GM21528 (cell line): ENCODE measurements around the gene PBX3.

Experiments used
- ATAC-seq: cut with Tn5 transposase; IDR thresholded peaks from one replicate; pipeline ENCODE4 v1.9.1; 2021; ENCODE audit warnings: mild to moderate bottlenecking, moderate library complexity; ENCODE audit not compliant: unreplicated experiment, low FRiP score

The PBX3 gene

DNA sequence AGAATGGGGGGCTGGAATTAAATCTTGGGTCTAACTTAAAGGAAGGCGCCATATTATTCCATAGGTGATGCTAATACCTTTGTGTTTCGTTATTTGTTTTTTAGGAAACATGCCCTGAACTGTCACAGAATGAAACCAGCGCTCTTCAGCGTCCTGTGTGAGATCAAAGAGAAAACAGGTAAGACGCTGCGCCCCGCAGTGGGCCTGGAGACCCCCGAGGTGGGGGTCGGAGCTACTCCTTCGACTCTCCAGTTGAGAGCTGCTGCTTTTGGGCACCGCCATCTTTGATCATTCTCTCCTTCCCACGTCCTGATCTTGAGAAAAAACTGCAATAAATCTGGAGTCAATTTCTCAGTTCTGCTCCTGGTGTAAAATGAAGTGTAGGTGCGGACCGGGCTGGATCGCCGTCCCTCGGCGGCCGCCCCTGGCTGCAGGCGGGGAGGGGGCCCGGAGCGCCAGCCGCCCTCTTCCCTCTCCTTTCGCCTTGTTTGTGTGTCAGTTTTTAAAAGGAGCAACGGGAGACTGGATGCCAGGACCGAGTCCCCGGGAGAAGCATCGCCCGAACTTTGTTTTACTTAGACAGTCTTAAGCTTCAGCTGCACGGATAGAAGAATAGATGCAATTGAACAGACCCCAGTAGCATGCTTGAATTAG is 1.4 kb downstream of the PBX3 start:
- ATAC-seq = no peak

- no peak for ATAC-seq
Measured at GRCh38 chr9:125749287-125749935, 2.2 kb downstream of the PBX3 start.

- ATAC-seq = no peak
Measured at GRCh38 chr9:125749951-125750626, 2.9 kb downstream of the PBX3 start.

- no peak for ATAC-seq
Measured at GRCh38 chr9:125750627-125751011, 3.4 kb downstream of the PBX3 start.

DNA sequence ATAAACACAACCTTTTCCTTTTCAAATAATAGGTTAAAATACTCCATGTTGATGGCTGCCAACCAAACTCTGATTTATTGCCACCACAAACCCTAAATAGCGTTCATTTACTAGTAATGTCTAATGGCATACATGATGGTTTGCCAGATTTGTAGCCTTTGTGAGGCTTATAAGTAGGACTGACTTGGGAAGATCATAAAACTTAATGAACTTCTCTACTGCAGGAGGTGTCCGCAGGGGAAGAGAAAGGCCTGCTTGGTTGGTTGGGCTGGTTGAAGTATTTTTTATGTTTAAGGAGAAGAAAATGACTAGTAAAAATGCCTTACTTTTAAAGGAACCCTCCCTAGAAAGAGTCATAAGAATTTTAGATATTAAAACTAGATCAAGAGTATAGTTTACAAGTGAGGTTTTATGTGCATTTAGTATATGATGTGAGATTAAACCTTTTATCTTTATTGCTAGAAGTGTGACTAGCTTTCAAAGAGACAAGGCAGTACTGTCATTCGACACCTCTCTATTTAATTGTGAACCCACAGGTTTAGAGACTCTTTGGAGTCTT is 5.0 kb downstream of the PBX3 start:
- no peak for ATAC-seq

- ATAC-seq = no peak
Measured at GRCh38 chr9:125754096-125754495, 6.9 kb downstream of the PBX3 start.

DNA sequence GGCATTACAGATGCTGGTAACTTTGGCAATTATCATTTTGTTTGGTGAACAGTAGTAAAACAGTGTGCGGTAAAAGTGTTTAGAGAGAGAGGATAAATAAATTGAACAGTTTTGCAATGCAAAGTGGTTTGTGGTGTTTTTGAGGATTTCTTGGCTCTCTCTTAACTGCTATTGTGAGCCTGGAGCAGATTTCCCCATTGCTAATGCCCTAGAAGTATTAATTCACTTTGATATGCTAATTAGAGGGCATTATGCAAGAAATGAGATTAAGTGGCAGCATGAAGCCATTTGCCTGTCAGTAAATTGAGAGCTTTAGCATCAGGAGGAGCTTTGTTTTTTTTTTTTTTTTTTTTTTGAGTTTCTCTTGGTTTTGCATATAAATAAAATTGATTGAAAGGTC is 8.2 kb downstream of the PBX3 start:
- ATAC-seq = no peak

GRCh38 chr9:125756518-125756917 is 9.3 kb downstream of the PBX3 start:
- no peak for ATAC-seq

DNA sequence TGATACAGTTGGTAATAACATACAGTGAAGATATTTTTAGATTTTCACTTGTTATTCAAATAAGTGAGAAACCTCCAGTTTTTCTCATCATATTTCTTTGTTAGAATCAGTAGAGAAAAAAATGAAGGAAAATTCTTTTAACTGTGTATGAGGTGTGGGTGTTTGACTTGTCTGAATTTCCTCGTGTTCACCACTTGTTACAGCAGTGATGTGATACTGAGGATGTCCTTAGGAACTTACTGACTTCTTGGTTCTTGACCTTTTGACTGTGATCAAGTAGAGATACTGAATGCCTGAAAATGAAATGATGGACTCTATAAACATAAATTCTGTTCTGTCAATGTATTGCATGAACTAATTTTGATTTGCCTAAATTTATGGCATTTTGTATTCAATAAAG is 10.7 kb downstream of the PBX3 start:
- no peak for ATAC-seq

GRCh38 chr9:125758986-125759763 is 12.0 kb downstream of the PBX3 start:
- ATAC-seq = no peak

GRCh38 chr9:125759764-125760129 is 12.6 kb downstream of the PBX3 start:
- ATAC-seq = no peak

DNA sequence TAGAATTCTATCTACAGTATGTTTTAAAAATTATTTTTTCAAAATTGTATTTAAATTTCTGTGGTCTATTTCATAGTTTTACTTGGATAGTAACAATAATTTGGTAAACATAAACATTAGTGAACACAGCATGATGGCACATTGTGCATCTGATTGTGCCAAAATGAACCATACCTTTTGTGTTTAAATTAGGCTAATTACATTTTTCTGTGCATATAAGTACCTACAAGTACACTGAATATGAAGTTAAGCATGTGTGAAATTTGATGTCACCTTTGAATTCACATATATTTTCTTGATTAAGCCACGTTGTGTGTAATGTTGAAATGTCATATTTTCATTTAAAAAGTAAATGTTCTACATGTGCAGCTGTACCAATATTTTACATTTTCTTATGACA is 13.4 kb downstream of the PBX3 start:
- ATAC-seq = no peak

- no peak for ATAC-seq
Measured at GRCh38 chr9:125761676-125762450, 14.7 kb downstream of the PBX3 start.

DNA sequence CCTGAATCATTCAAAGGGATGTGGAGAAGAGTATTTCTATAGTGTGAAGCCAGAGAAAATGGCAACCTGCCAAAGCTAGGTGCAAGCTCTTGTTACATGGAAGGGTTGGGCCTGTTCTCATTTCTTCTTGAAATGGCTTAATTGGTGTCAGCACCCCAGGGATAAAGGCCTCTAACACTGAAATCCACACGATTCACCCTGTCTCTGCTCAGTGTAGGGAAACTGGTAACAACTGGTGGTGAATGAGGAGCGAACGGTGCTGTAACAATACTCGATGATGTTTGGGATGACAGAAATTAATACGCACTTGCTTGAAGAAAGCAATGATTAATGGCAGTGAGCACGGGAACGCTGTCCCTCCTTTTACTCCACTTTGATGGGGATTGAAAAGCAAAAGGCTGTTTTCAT is 16.2 kb downstream of the PBX3 start:
- no peak for ATAC-seq

DNA sequence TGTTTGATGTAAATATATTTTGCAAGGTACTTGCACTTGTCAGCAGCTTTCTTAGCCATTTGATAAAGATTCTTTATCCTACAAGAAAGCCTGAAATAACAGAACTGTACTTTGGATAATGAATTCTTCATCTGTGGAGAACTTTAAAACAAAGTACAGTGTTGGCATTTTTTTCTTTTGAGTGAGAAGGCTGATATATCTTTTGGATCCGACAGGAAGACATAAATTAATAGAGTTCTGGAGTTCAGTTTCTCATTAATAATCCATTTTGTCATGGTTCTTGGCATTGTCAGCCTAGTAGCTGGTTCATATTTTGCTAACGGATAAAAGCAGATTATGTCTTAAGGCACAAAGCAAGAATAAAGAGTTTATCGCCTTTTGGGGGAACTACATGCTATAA is 17.0 kb downstream of the PBX3 start:
- ATAC-seq = no peak

DNA sequence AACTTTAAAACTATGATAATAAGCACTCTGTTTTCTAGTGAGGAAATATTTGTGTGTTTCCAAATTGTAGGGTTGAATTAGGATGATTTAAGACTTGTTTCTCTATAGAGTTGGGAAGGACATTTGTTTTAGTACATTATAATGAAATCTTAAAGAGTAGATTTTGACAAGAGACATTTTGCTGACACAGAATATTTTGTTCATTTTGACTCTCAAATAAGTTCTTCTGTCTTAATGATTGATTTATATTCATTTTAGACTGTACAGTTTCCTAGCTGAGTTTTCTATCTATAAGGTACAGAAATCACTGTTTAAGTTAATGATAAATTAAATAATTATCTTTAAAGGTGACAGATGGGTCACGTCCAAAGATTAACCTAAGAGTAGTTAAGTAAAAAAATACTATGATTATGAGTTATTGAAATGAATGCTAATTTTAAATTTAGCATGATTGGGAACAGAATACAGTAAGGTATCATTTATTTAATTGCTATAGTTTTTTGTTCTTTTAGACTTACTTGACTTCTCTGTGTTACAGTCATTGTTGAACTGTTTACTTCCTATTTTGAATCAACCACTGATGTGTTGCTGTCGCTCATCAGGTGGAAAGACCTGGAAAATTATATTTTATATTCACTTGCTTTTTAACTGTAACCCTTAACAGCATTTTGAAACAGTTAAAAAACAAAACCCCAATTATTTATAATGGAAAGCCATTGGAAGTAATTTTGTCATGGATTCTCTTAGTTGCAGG is 19.5 kb downstream of the PBX3 start:
- no peak for ATAC-seq

GRCh38 chr9:125767349-125767748 is 20.2 kb downstream of the PBX3 start:
- ATAC-seq = no peak

- ATAC-seq = no peak
Measured at GRCh38 chr9:125768803-125769202, 21.6 kb downstream of the PBX3 start.

- no peak for ATAC-seq
Measured at GRCh38 chr9:125771037-125771436, 23.9 kb downstream of the PBX3 start.

- ATAC-seq = no peak
Measured at GRCh38 chr9:125772740-125773139, 25.6 kb downstream of the PBX3 start.
